CD1c-positive myeloid dendritic cell (primary cell): Measurements from ENCODE around the gene ABCC5.
"Not testable (repeated sequence)": the region's sequence is repeated elsewhere in the genome, so short reads cannot be mapped to it uniquely, and the experiment has no call there.

Experiments used
- DNase-seq: peaks from one replicate; pipeline ENCODE4 v3.0.0-alpha.2; 2016; ENCODE audit errors: extremely low spot score

The ABCC5 gene

GRCh38 chr3:183892610-183893214 lies 125.0 kb downstream of the ABCC5 start:
- DNase-seq, result no peak

GRCh38 chr3:183885766-183886165 lies 131.9 kb downstream of the ABCC5 start:
- DNase-seq, result no peak

- DNase-seq, result peak; percentile 97
Observed at GRCh38 chr3:183884427-183885296, 133.0 kb downstream of the ABCC5 start, which contains the start of gene PARL. Gene PARL, minus strand, starts transcription at chr3:183884880. Its CDS starts 34 bp downstream, at chr3:183884846.

- DNase-seq, result no peak
Observed at GRCh38 chr3:183884097-183884426, 133.6 kb downstream of the ABCC5 start.

GRCh38 chr3:183883291-183884096 lies 134.2 kb downstream of the ABCC5 start:
- DNase-seq, result no peak

- peak; percentile 60 for DNase-seq
Observed at GRCh38 chr3:183880121-183880520, 137.6 kb downstream of the ABCC5 start.

GRCh38 chr3:183879243-183879642 lies 138.4 kb downstream of the ABCC5 start:
- DNase-seq, result no peak

- peak; percentile 79 for DNase-seq
Observed at GRCh38 chr3:183878071-183878470, 139.6 kb downstream of the ABCC5 start.

GRCh38 chr3:183877227-183877626 lies 140.5 kb downstream of the ABCC5 start:
- not testable (repeated sequence) for DNase-seq

- DNase-seq, result peak; percentile 39
Observed at GRCh38 chr3:183875411-183875810, 142.3 kb downstream of the ABCC5 start.

- DNase-seq, result no peak
Observed at GRCh38 chr3:183873914-183874313, 143.8 kb downstream of the ABCC5 start.

- DNase-seq, result no peak
Observed at GRCh38 chr3:183871541-183871940, 146.1 kb downstream of the ABCC5 start.

GRCh38 chr3:183870563-183870962 lies 147.1 kb downstream of the ABCC5 start:
- no peak for DNase-seq
